ENCODE results near the gene WBP11.

Gene WBP11

DNA sequence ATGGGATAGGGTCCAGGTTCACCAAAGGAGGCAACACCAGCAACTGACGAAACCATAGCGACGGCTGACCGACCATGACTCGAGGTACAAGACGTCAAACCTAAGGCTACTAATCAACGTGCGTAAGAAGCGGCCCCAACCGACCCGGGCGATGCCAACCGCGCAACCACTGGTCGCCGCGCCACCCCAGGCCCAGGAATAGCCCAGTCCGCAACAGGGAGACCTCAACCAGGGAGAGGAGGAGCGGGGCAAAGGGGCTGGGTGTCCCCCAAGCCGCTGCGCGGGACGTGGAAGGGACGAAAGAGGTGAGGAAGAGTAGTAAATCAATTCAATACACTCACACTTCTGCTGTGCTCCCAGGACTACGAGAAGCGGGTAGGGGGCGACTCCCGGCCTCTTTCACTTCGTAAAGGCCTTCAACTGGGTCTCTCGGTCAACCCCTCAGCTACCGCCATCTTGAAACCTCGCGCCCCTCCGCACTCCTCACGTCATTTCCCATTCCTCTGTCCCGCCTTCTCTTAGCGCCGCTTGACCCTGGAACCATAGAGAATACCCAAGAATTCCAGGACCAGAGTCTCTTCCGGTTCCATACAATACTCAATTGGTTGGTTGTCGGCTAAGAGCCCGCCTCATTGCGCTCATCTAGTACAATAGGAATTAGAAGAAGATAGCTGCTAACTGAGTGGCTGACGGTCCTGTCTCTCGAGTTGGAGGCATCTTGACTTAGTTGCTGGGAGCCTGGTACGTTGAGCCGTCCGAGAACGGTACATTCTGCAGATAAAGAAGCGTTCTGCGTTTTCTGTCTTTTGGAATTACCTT is at the start of gene WBP11, which contains the start of gene C12orf60:
Gene WBP11 (minus strand): TSS at position 468 of the 819 bp plus-strand sequence. CDS start 2,095 bp downstream, outside the sequence.
Gene C12orf60 (plus strand): TSS at position 660 of the 819 bp plus-strand sequence. CDS start 19,266 bp downstream, outside the sequence.
- DNase-seq (ENCODE audit: low read depth in 1 of 2, low spot score in 1 of 2) = peak; percentile 67 to 75

DNA sequence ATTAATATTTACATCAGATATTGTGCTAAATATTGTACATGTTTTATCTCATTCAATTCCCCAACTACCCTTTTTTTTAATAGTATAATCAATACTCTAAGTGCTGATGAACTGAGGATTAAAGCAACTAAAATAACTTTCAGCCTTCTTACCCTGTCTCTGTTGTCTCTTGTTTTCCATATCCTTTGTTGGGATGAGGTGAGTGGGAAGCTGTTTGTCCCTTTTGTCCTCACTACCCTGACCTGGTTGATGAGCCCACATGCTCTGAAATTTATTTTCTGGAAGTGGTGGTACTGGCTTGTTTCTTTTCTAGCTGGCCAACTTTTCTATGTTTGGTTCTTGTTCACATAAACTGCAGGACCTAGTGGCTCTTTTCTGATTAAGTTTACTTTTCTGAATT is 49.6 kb upstream of the WBP11 start:
- DNase-seq (ENCODE audit: low read depth in 1 of 2, low spot score in 1 of 2) = no peak

- no peak for DNase-seq (ENCODE audit: low read depth in 1 of 2, low spot score in 1 of 2)
These were observed 47.8 kb upstream of the WBP11 start for GRCh38 chr12:14850929-14851663.

DNA sequence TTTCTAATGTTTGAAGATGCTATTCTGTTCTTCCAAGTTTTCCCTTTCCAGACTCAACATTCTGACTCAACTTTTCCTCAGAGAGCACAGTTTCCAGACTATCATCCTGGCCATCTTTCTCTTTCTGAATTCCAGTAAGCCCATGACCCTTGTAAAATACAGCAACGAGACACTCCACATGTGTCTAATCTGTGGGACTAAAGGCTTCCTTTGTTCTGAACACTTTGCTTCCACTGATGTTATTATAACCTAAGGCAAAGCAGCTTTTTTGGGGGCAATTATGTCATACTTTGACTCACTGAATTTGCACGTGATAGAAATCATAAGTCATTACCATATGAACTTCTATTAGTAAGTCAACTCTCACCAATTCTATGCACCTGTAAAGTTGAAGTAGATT is 46.4 kb upstream of the WBP11 start:
- DNase-seq (ENCODE audit: low read depth in 1 of 2, low spot score in 1 of 2) = no peak

DNA sequence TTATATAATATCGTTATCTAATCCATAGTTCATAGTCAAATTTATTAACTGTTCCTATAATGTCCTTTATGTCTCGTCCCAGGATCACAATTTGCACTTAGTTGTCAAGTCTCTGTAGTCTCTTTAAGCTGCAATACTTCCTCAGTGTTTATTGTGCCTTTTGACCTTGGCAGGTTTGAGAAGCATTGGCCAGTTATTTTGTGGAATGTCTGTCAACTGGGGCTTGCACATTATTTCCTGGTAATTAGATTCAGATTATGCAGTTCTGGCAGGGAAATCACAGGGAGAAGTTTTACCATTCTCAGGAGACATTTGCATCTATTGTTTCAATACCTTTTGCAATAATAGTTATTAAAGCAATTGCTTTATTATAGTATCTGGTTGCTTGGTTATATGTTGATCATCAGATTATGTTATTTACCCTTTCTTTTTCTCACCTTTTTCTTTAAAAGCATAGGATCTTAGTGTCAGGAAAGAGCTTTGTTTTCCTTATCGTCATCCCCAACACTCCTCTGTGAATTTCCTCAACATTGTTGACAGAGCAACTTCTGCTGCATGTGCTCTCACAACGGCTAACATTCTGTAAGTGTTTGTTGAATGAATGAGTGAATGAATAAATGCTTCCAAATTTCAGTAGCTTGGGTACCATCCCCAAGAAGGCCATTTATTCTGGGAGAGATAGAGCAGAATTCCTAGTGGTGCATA is 43.8 kb upstream of the WBP11 start:
- no peak for DNase-seq (ENCODE audit: low read depth in 1 of 2, low spot score in 1 of 2)

DNA sequence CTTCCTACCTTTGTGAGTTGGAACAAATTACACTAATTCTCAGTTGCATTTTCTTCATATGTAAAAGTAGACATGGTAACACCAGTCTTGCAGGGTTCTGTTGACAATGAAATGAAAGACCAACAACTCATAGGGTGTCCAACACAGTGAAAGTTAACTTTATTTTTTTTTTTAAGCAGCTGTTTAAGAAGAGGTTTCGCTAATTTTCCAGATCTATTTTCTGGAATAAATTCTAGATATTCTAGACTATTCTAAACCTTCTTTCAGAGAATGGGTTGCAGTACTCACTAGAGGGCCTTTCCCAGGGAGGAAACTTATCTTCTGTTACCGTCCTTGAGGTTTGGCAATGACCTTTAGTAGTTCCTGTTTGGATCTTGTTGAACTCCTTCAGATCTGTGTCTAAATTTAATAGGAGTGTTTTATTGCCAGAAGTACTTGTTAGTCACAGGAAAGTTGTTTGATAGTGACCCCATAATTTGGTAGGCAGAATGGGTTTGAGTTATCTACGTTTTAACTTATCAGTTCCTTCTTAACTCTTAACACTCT is 42.8 kb upstream of the WBP11 start:
- no peak for DNase-seq (ENCODE audit: low read depth in 1 of 2, low spot score in 1 of 2)

DNA sequence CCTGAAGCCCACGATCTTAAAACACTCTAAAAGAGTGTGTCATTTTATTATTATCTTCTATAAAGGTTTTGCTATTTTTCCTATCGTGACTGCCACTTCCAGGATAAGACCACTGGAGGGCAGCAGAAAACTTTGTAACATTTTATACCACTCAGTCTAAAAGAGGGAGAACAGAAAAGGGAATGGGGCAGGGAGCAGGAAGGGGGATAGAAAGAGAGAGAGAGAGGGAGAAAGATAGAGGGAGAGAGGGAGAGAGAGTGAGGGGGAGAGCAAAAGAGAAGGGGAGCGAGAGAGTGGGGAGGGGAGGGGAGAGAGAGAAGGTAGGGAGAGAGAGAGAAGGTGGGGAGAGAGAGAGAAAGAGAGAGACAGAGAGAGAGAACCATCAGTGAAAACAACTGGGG is 42.1 kb upstream of the WBP11 start:
- no peak for DNase-seq (ENCODE audit: low read depth in 1 of 2, low spot score in 1 of 2)

GRCh38 chr12:14844401-14844800 is 41.1 kb upstream of the WBP11 start:
- no peak for DNase-seq (ENCODE audit: low read depth in 1 of 2, low spot score in 1 of 2)

GRCh38 chr12:14843425-14843887 is 40.2 kb upstream of the WBP11 start, which contains the start of gene ART4:
Gene ART4 (minus strand): TSS chr12:14843526. CDS start chr12:14843113, 413 bp downstream.
- DNase-seq (ENCODE audit: low read depth in 1 of 2, low spot score in 1 of 2) = no peak

GRCh38 chr12:14842315-14842714 is 39.0 kb upstream of the WBP11 start:
- DNase-seq (ENCODE audit: low read depth in 1 of 2, low spot score in 1 of 2) = no peak

GRCh38 chr12:14841761-14842160 is 38.5 kb upstream of the WBP11 start:
- no peak for DNase-seq (ENCODE audit: low read depth in 1 of 2, low spot score in 1 of 2)

DNA sequence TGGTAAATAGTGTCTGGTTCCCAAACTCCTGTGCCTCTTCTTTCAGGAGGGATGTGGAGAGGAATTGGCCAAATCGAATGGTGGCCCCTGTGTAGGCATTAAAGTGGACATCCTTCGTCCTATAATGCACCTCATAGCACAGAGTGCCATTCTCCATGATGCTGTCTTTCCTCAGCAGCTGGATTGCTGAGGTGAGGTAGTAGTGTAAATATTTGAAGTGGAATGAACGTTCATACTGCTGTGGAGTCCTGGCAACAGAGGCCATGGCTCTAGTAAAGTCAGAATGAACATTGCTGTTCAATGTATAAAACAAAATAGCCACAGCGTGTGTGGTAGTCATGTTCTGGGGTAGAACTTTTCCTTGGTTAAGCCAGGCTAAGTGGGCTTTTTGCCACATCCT is 37.3 kb upstream of the WBP11 start:
- no peak for DNase-seq (ENCODE audit: low read depth in 1 of 2, low spot score in 1 of 2)

DNA sequence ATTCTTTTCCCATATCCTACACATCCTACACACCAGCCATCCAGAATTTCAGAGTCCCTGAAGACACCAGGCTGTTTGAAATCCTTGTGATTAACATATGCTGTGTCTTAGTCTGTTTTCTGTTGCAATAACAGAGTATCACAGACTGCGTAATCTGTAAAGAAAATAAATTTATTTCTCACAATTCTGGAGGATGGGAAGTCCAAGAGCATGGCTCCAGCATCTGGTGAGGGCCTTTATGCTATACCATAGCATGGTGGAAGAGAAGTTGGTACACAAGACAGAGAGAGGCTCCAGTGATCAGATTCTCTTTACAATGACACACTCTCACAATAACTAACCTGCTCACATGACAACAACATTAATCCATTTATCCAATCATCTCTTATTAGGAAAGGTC is 36.0 kb upstream of the WBP11 start:
- DNase-seq (ENCODE audit: low read depth in 1 of 2, low spot score in 1 of 2) = no peak

DNA sequence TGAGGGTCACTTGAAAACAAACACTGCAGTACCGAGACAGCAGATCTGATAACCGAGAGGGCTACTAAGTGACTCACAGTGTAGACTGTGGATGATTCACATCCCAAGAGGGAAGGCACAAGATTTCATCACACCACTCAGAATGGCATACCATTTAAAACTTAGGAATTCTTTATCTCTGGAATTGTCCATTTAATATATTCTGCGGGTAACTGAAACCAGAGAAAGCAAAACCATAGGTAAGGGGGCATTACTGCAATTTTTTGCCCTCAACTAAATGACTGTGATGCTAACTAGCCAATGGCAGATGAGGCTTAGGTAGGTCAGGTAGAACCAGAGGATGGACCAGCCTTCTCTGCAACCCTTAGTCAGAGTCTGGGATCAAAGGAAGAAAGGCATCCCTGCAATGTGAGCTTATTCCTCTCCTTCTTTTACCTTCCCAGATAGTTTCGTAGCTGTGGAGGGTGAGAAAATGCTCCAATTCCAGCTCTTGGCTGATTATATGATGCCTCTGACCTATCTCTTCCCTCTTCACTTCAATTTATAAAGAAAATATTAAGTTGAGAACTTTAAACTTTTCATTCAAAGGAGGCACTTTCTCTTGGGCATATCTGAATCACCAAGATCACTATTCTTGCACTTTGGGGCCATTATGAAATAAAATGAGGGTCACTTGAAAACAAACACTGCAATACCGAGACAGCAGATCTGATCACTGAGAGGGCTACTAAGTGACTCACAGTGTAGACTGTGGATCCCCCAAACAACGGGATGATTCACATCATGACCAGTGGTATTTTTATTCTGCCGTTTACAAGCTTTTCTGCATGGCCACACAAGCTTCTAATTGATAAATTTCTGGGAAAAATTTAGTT is 33.3 kb upstream of the WBP11 start:
- DNase-seq (ENCODE audit: low read depth in 1 of 2, low spot score in 1 of 2) = no peak

- DNase-seq (ENCODE audit: low read depth in 1 of 2, low spot score in 1 of 2) = no peak
These were observed 31.2 kb upstream of the WBP11 start for GRCh38 chr12:14834509-14834908.

- no peak for DNase-seq (ENCODE audit: low read depth in 1 of 2, low spot score in 1 of 2)
These were observed 30.7 kb upstream of the WBP11 start for GRCh38 chr12:14833952-14834351.

- no peak for DNase-seq (ENCODE audit: low read depth in 1 of 2, low spot score in 1 of 2)
These were observed 30.1 kb upstream of the WBP11 start for GRCh38 chr12:14833336-14833735.

GRCh38 chr12:14828892-14829291 is 25.6 kb upstream of the WBP11 start:
- DNase-seq (ENCODE audit: low read depth in 1 of 2, low spot score in 1 of 2) = no peak

GRCh38 chr12:14827043-14827442 is 23.8 kb upstream of the WBP11 start:
- DNase-seq (ENCODE audit: low read depth in 1 of 2, low spot score in 1 of 2) = no peak

DNA sequence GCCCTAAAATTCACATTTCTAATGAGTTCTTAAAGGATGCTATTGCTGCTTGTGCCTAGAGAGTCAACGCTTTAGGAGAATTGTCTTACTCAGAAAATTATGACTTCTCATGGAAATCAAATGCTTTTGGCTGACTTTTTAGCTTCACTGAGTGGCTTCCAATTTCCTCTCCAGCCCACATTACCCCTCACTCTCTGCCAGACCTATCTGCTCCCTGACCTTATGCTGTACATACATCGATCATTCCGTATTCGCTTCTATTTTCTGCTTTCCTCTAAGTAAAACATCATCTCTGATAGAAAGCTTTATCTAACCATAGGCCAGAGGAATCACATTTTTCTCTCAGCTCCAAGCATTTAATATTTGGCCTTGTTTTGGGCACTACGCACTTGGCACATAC is 23.2 kb upstream of the WBP11 start:
- DNase-seq (ENCODE audit: low read depth in 1 of 2, low spot score in 1 of 2) = no peak

All from activated T-helper 1 cell treated with anti-CD3 and anti-CD28 coated beads, Interleukin-2, amount 50 U/mL, for 16 hours (primary cell).